Adrenal gland (tissue), 12 donors: ENCODE results near the gene PJVK. TPM values are rescaled to one million over a fixed set of nuclear protein-coding genes. Genes with fewer than 3 reads are reported as not detected.

Source experiments
- DNase-seq, 7 donors: peaks; one replicate each; pipeline ENCODE4 v3.0.0-alpha.2; 2019 to 2020
- H3K27ac ChIP-seq, 5 donors: fragments of 200-600 bp; sonication (generic) in 4 of 5; 1 replicate in 3 of 5; 2 replicates in 2 of 5; pipeline versions ENCODE4 v1.5.1 to v1.8.0; 2016 to 2020; ENCODE audit warnings: mild to moderate bottlenecking in 1 of 5
- H3K27me3 ChIP-seq: fragments of 200-600 bp; 2 replicates; pipeline ENCODE4 v1.8.0; 2021
- H3K36me3 ChIP-seq, 2 donors: fragments of 200-600 bp; replicated peaks in 1 of 2; 1 replicate in 1 of 2; 2 replicates in 1 of 2; pipeline versions ENCODE4 v1.5.1 to v1.8.0; 2018 to 2022
- H3K4me1 ChIP-seq, 2 donors: fragments of 200-600 bp; replicated peaks in 1 of 2; 1 replicate in 1 of 2; 2 replicates in 1 of 2; pipeline versions ENCODE4 v1.5.1 to v1.8.0; 2018 to 2021
- H3K4me3 ChIP-seq, 4 donors: fragments of 200-600 bp; sonication (generic) in 3 of 4; one replicate each; pipeline ENCODE4 v1.5.1; 2016 to 2018
- H3K9me3 ChIP-seq, 3 donors: fragments of 200-600 bp; sonication (generic) in 1 of 3; replicated peaks in 1 of 3; 1 replicate in 2 of 3; 2 replicates in 1 of 3; pipeline versions ENCODE4 v1.5.1 to v1.8.0; 2016 to 2021
- CTCF ChIP-seq, 6 experiments: fragments of 450-650 bp in 4 of 6; fragments of 200-600 bp in 2 of 6; sonication (generic) in 1 of 6; IDR thresholded peaks; 1 replicate in 5 of 6; 2 replicates in 1 of 6; pipeline versions ENCODE4 v1.5.1 to v1.8.0; 2016 to 2021; ENCODE audit warnings: antibody characterized with exemption in 6 of 6, mild to moderate bottlenecking in 2 of 6, moderate library complexity in 1 of 6
- POLR2A ChIP-seq, 2 donors: fragments of 450-650 bp; IDR thresholded peaks; one replicate each; pipeline ENCODE4 v1.6.1; 2017; ENCODE audit warnings: antibody characterized with exemption in 2 of 2, mild to moderate bottlenecking in 2 of 2, moderate library complexity in 1 of 2
- WGBS, 4 donors: extraction: QIAGEN DNeasy Blood & Tissue Kit in 2 of 4; methylation state at CpG; one replicate each; pipeline versions ENCODE4 v1.1.5 to v1.1.7; 2013 to 2017; 5-methylcytosine and 5-hydroxymethylcytosine counted together
- intact Hi-C, 2 donors: fragments of 100-400 bp; cut with DNase I; formaldehyde crosslinking; loops; one replicate each; pipeline versions ENCODE4 v1.14.1 to v1.15.0; 2022 to 2023
- polyA plus RNA-seq, 3 donors: library from polyadenylated mRNA; stranded (reverse); fragments of 200-250 nt in 2 of 3; fragments of 350-450 nt in 1 of 3; fragmentation: Illumina TruSeq in 1 of 3; extraction: RNeasy Lipid Tissue Mini Kit (QIAGEN cat#74804) in 1 of 3; gene quantifications; one replicate each; pipeline ENCODE4 v1.2.3, GENCODE V29; 2013 to 2014
- total RNA-seq, 9 donors: library from RNA; depleted of rRNA in 4 of 9; stranded (reverse); fragments of >200 nt in 4 of 9; fragments of 120-200 nt in 1 of 9; fragmentation: NEBNext Ultra II Directional in 1 of 9; extraction: Animal tissue kit (Norgen Biotek cat#: 25700) in 1 of 9; gene quantifications; one replicate each; pipeline versions ENCODE4 v1.1.0 to v1.2.4, GENCODE V29; 2013 to 2023
- donor health status: healthy with polysubstance abuse.
- donor health status: Bipolar disorder and iron deficiency.
- donor health status: DM: yes; HTN: yes; CAD: no.
- donor health status: DM: no; HTN: no; CAD: no.
- donor health status: DM: no; HTN: no; CAD: no.
- donor health status: DM: yes; HTN: yes; CAD: no.

The PJVK gene
- total and polyA plus RNA-seq, 12 donors = 0.70 to 19.6 (median 3.6) TPM; not detected in 1

- Histone ChIP-seq H3K9me3 (no peaks in the 10 kb centered on the region), H3K4me3 (no peak overlapping the region), H3K36me3 (peaks cover 0 to 20% of the 10 kb centered on the region in 2 donors), H3K27me3 (no peaks in the 10 kb centered on the region), H3K27ac (no peak overlapping the region), H3K4me1 (peaks cover 0 to 8% of the 10 kb centered on the region in 2 donors)
- WGBS, 4 donors = 97 to 100% (median 97%) methylated on average over 2 of the region's 2 CpGs
- DNase-seq = no peak
- TF ChIP-seq CTCF (IDR thresholded peaks at IDR 0.05) = no peak
- no peak for TF ChIP-seq POLR2A (IDR thresholded peaks at IDR 0.05)
- intact Hi-C loops = no loop called here
These were observed 57.5 kb downstream of the PJVK start for GRCh38 chr2:178508646-178509045.

- intact Hi-C loops = no loop called here
- no peak for DNase-seq
- TF ChIP-seq CTCF (IDR thresholded peaks at IDR 0.05) (no peak), POLR2A (IDR thresholded peaks at IDR 0.05) (no peak)
- H3K4me3 ChIP-seq = no peak overlapping the region
- peaks cover 0 to 4% of the 10 kb centered on the region in 2 donors for H3K36me3 ChIP-seq
- H3K27me3 ChIP-seq = no peaks in the 10 kb centered on the region
- WGBS, 4 donors = 90 to 97% (median 95%) methylated on average over 6 of the region's 6 CpGs
- no peaks in the 10 kb centered on the region for H3K9me3 ChIP-seq
- no peak overlapping the region for H3K27ac ChIP-seq
- peaks cover 0 to 8% of the 10 kb centered on the region in 2 donors for H3K4me1 ChIP-seq
These were observed 59.2 kb downstream of the PJVK start for GRCh38 chr2:178510384-178510783.

Other genes starting within 250 kb of the PJVK start
- gene PRKRA, start 203 bp upstream of the PJVK start, total RNA-seq = 10 to 100 TPM; 34.5 to 54.4 (median 42.5) TPM
- 10 to 100 TPM; 33.5 to 55.2 (median 38.9) TPM for gene PRKRA, start 203 bp upstream of the PJVK start, polyA plus RNA-seq
- 10 to 100 TPM in 4 of 9 donors, 1 to 10 TPM in 5; 5.3 to 18.0 (median 8.4) TPM for gene FKBP7, start 27.2 kb downstream of the PJVK start, total RNA-seq
- 10 to 100 TPM in 1 of 3 donors, 1 to 10 TPM in 2; 7.4 to 18.0 (median 8.9) TPM for gene FKBP7, start 27.2 kb downstream of the PJVK start, polyA plus RNA-seq
- gene PLEKHA3, start 29.1 kb downstream of the PJVK start, total RNA-seq = 10 to 100 TPM; 11.1 to 96.4 (median 36.7) TPM
- 10 to 100 TPM in 1 of 3 donors, 1 to 10 TPM in 2; 1.8 to 33.4 (median 3.5) TPM for gene PLEKHA3, start 29.1 kb downstream of the PJVK start, polyA plus RNA-seq